Esophagus muscularis mucosa (tissue), 4 donors: ENCODE data around the gene SGPP2.

ENCODE experiments used
- CTCF ChIP-seq, 3 experiments: fragments of 200-600 bp in 2 of 3; fragments of 450-650 bp in 1 of 3; sonication (generic) in 2 of 3; IDR thresholded peaks; one replicate each; pipeline ENCODE4 v1.5.1; 2017 to 2019; ENCODE audit warnings: antibody characterized with exemption in 3 of 3, mild to moderate bottlenecking in 2 of 3, moderate library complexity in 1 of 3
- EP300 ChIP-seq: sonication (generic); formaldehyde crosslinking; IDR thresholded peaks from one replicate; pipeline ENCODE4 v1.6.1; 2017; ENCODE audit warnings: antibody characterized with exemption
- POLR2A ChIP-seq: fragments of 450-650 bp; IDR thresholded peaks from one replicate; pipeline ENCODE4 v1.6.1; 2017; ENCODE audit warnings: antibody characterized with exemption, moderate library complexity, mild to moderate bottlenecking, low read depth

- TF ChIP-seq POLR2A, result no peak
- TF ChIP-seq CTCF (IDR thresholded peaks at IDR 0.05), result no peak
- no peak for TF ChIP-seq EP300
Observed at GRCh38 chr2:222408684-222409083, 15.7 kb upstream of the SGPP2 start.
